Activated naive CD4-positive, alpha-beta T cell treated with anti-CD3 and anti-CD28 coated beads, Interleukin-2, amount 10 ng/mL, durations not matched to agents 7 days and 5 days (primary cell): Measurements from ENCODE around the gene MRPL58.
"Not testable (repeated sequence)": the region's sequence is repeated elsewhere in the genome, so short reads cannot be mapped to it uniquely, and the experiment has no call there.

Experiments
- CTCF ChIA-PET: fragments of 350-600 bp; sonication (Branson Sonifier 250); formaldehyde crosslinking; loops from one replicate; lab custom pipeline; 2021; ENCODE audit warnings: antibody characterized with exemption; lab: Charles Lee
- DNase-seq: peaks from one replicate; pipeline ENCODE4 v3.0.0-alpha.2; 2020
- H3K27ac Mint-ChIP-seq: one replicate; pipeline ENCODE4 v1.8.0; 2021; ENCODE audit warnings: mild to moderate bottlenecking, moderate library complexity, mixed read lengths
- H3K27me3 Mint-ChIP-seq: one replicate; pipeline ENCODE4 v1.8.0; 2021; ENCODE audit warnings: mild to moderate bottlenecking, mixed read lengths
- H3K36me3 Mint-ChIP-seq: one replicate; pipeline ENCODE4 v1.8.0; 2021; ENCODE audit warnings: mixed read lengths
- H3K4me1 Mint-ChIP-seq: one replicate; pipeline ENCODE4 v1.8.0; 2021; ENCODE audit warnings: mixed read lengths
- H3K4me3 Mint-ChIP-seq: one replicate; pipeline ENCODE4 v1.8.0; 2021; ENCODE audit warnings: mild to moderate bottlenecking, moderate library complexity, mixed read lengths
- H3K9me3 Mint-ChIP-seq: one replicate; pipeline ENCODE4 v1.8.0; 2021; ENCODE audit warnings: mixed read lengths

MRPL58 gene

GRCh38 chr17:75032720-75033280 is 20.3 kb downstream of the MRPL58 start:
- Mint-ChIP-seq H3K9me3 (no peaks in the 10 kb centered on the region), H3K4me3 (peak overlapping the region; percentile 62), H3K36me3 (no peaks in the 10 kb centered on the region), H3K27me3 (peaks cover 53% of the 10 kb centered on the region), H3K27ac (no peak overlapping the region), H3K4me1 (peaks cover 67% of the 10 kb centered on the region)
- no peak for DNase-seq
- CTCF ChIA-PET, result interaction anchor here (1.2 to 2.2 kb wide), 3 partner anchors 20 to 72 kb away, joined by 3 to 12 read pairs (median 10); partner anchors contain the start of gene MRPL58

GRCh38 chr17:75033346-75034235 is 21.1 kb downstream of the MRPL58 start:
- Mint-ChIP-seq H3K9me3 (no peaks in the 10 kb centered on the region), H3K36me3 (peaks cover 4% of the 10 kb centered on the region), H3K4me3 (peak overlapping the region; percentile 76), H3K27me3 (peaks cover 53% of the 10 kb centered on the region), H3K27ac (peak overlapping the region; percentile 99), H3K4me1 (peaks cover 69% of the 10 kb centered on the region)
- CTCF ChIA-PET, result interaction anchor here (1.2 to 1.9 kb wide), 3 partner anchors 72 to 80 kb away, joined by 3 to 9 read pairs (median 4); no protein-coding TSS in a partner anchor
- peak; percentile 79 for DNase-seq

- Mint-ChIP-seq H3K27ac (peak overlapping the region; percentile 99), H3K36me3 (peaks cover 9% of the 10 kb centered on the region), H3K4me3 (peak overlapping the region; percentile 76), H3K4me1 (peaks cover 72% of the 10 kb centered on the region), H3K27me3 (peaks cover 53% of the 10 kb centered on the region), H3K9me3 (no peaks in the 10 kb centered on the region)
- CTCF ChIA-PET, result interaction anchor here (0.6 to 1.9 kb wide), 5 partner anchors 42 to 408 kb away, joined by 3 to 9 read pairs (median 3); no protein-coding TSS in a partner anchor
- peak; percentile 79 for DNase-seq
Observed at GRCh38 chr17:75034236-75034908, 21.9 kb downstream of the MRPL58 start.

GRCh38 chr17:75036643-75037268 is 24.3 kb downstream of the MRPL58 start:
- Mint-ChIP-seq H3K4me1 (peaks cover 62% of the 10 kb centered on the region), H3K9me3 (no peaks in the 10 kb centered on the region), H3K27me3 (peaks cover 34% of the 10 kb centered on the region), H3K4me3 (peak overlapping the region; percentile 57), H3K27ac (peak overlapping the region; percentile 99), H3K36me3 (peaks cover 25% of the 10 kb centered on the region)
- peak; percentile 94 for DNase-seq
- CTCF ChIA-PET, result interaction anchor here (1.1 kb wide), 2 partner anchors 75 to 165 kb away, joined by 3 read pairs; no protein-coding TSS in a partner anchor

DNA sequence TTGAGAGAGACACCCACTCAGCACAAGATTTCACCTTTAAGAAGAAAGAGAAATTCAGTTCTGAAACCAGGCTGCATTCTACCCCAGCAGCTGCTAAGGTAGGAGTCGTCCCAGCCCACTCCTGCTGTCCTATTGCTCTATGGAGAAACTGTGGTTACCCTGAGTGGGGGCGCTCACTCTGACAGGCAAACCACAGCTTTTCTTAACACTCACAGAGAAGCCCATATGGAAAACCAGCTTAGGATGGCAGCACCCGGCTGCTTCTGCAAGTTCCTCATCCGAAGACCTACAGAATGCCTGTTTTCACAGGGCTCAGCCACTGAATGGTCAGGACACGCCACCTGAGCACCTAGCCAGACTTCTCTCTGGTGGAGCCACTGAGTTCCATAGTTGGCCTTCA is 26.8 kb downstream of the MRPL58 start:
- H3K4me3 Mint-ChIP-seq, result no peak overlapping the region
- no peaks in the 10 kb centered on the region for H3K9me3 Mint-ChIP-seq
- peaks cover 44% of the 10 kb centered on the region for H3K4me1 Mint-ChIP-seq
- H3K27me3 Mint-ChIP-seq, result peaks cover 12% of the 10 kb centered on the region
- peaks cover 33% of the 10 kb centered on the region for H3K36me3 Mint-ChIP-seq
- CTCF ChIA-PET, result interaction anchor here (2.6 kb wide), 1 partner anchor 78 kb away, joined by 6 read pairs; no protein-coding TSS in a partner anchor
- no peak for DNase-seq
- H3K27ac Mint-ChIP-seq, result no peak overlapping the region

DNA sequence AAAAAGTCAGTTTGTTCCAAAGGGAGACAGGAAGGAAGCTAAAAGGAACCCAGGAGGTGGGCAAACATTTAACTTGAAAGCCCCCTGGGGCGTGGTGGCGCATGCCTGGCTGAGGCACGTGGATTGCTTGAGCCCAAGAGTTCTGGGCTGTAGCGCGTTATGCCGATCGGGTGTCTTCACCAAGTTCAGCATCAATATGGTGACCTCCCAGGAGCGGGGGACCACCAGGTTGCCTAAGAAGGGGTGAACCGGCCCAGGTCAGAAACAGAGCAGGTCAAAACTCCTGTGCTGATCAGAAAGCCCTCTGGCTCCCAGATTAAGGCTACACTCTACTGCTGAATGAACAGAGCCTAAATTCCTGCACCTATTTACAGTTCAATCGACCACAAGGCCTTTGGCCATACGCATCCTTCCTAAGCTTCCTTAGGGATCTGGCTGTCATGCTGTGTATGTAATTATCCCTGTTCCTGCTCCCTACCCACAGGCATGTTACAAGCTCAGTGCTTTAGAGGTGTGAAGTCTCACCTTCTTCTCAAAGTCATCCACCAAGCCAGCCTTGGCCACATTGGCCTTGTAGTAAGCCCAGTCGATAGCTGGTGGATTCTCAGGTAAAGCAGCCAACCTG is 29.3 kb downstream of the MRPL58 start:
- DNase-seq, result no peak
- Mint-ChIP-seq H3K36me3 (peaks cover 36% of the 10 kb centered on the region), H3K4me1 (peaks cover 39% of the 10 kb centered on the region), H3K4me3 (no peak overlapping the region), H3K27ac (no peak overlapping the region), H3K9me3 (no peaks in the 10 kb centered on the region), H3K27me3 (no peaks in the 10 kb centered on the region)
- CTCF ChIA-PET, result interaction anchor here (1.3 to 1.6 kb wide), 2 partner anchors 16 to 18 kb away, joined by 4 read pairs; no protein-coding TSS in a partner anchor

DNA sequence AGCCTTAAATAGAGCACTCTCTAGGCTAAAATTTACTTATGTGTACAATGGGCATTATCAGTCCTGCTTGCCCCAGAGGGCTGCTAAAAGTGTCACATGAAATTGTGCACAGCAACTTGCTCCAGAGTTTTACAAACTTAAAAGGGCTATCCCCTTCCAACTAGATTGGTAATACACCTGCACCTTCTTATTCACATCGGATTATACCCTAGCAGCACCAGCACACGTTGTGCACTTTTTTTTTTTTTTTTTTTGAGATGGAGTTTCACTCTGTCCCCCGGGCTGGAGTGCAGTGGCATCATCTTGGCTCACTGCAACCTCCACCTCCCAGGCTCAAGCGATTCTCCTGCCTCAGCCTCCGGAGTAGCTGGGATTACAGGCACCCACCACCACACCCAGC is 31.3 kb downstream of the MRPL58 start:
- CTCF ChIA-PET, H3K4me3 Mint-ChIP-seq, H3K27ac Mint-ChIP-seq, H3K27me3 Mint-ChIP-seq, H3K9me3 Mint-ChIP-seq, DNase-seq: not testable (repeated sequence)
- Mint-ChIP-seq H3K4me1 (peaks cover 40% of the 10 kb centered on the region), H3K36me3 (peaks cover 30% of the 10 kb centered on the region)

DNA sequence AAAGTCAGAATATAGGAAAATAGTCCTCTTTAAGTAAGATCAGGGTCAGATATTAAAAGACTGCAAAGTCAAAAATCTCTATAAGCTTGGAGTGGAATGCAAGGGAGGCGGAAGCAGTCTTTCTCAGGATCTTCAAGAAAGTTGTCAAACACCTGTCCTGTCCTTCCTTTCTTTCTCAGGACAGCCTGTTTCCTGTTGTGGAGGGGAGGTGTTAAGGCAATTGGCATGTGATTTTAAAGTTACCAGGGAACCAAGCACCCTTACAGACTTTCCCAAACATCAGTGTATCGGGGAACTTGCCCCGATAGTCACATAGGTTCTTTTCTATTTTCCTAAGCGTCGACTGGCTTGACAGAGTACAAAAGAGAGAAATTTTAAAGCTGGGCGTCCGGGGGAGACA is 32.2 kb downstream of the MRPL58 start:
- DNase-seq, result no peak
- Mint-ChIP-seq H3K27me3 (peaks cover 3% of the 10 kb centered on the region), H3K9me3 (no peaks in the 10 kb centered on the region), H3K4me3 (peak overlapping the region; percentile 54), H3K27ac (no peak overlapping the region), H3K36me3 (peaks cover 26% of the 10 kb centered on the region), H3K4me1 (peaks cover 46% of the 10 kb centered on the region)
- CTCF ChIA-PET, result no interaction called here

- H3K27me3 Mint-ChIP-seq, DNase-seq, H3K9me3 Mint-ChIP-seq: not testable (repeated sequence)
- H3K4me1 Mint-ChIP-seq, result peaks cover 47% of the 10 kb centered on the region
- H3K4me3 Mint-ChIP-seq, result peak overlapping the region; percentile 97
- H3K36me3 Mint-ChIP-seq, result peaks cover 22% of the 10 kb centered on the region
- CTCF ChIA-PET, result interaction anchor here (0.6 to 0.8 kb wide), 2 partner anchors 11 to 156 kb away, joined by 3 read pairs; no protein-coding TSS in a partner anchor
- peak overlapping the region; percentile 96 for H3K27ac Mint-ChIP-seq
Observed at GRCh38 chr17:75045946-75046406, 33.5 kb downstream of the MRPL58 start.

DNA sequence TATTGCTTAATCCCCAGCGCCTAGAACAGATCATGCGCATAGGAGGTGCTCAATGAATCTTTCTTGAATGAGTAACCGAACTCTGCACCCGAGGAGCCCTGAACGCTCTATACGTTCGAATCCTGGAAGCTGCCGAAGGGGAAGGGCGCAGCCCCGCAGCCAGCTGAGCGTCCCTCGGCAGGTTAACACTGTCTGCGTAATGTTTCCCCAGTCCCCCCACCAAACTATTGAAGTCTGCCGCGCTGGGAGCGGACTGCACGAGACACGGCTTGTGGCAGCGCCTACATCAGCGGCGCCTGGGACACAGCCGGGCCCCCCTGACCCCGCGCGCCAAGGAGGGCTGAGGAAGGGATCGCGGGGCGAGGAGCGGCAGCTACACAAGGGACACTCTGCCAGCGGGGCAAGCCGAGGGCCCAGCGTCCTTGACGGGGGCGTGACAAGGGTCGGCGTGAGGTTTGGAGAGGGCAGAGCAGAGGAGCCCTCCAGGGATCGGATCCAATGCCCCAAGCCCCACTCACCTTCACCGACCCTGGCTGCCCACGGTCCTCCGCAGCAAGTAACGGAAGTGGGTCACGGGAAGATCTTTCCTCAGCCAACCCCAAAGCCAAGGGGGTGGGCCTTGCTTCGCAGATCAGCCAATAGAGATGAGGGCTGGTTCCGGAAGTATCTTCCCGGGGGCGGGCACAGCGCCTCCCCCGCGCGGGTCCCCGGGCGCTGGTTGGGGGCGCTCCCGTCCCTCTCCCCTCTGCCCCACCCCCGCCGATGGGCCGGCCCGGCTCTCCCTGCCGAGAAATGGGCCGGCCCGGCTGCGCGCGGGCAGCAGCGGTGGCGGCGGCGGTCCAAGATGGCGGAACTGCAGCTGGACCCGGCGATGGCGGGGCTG is 34.2 kb downstream of the MRPL58 start, which contains the start of the genes ATP5PD and KCTD2:
Gene ATP5PD, minus strand, starts transcription at position 563 of the 883 bp plus-strand sequence. CDS start 4,319 bp downstream, outside the sequence.
Gene KCTD2, plus strand, starts transcription at position 819 of the 883 bp plus-strand sequence. Its CDS starts 26 bp downstream, at position 845.
- CTCF ChIA-PET, result interaction anchor here (0.6 to 2.4 kb wide), 5 partner anchors 10 to 155 kb away, joined by 3 to 11 read pairs (median 3); no protein-coding TSS in a partner anchor
- peak; percentile 97 for DNase-seq
- Mint-ChIP-seq H3K4me1 (peaks cover 49% of the 10 kb centered on the region), H3K27me3 (peaks cover 3% of the 10 kb centered on the region), H3K27ac (peak within 1 kb of the TSS; percentile 96), H3K36me3 (peaks cover 21% of the 10 kb centered on the region), H3K4me3 (peak within 1 kb of the TSS; percentile 97), H3K9me3 (no peaks in the 10 kb centered on the region)

GRCh38 chr17:75047398-75048098 is 35.1 kb downstream of the MRPL58 start:
- Mint-ChIP-seq H3K4me3 (peak overlapping the region; percentile 95), H3K27ac (peak overlapping the region; percentile 89), H3K9me3 (no peaks in the 10 kb centered on the region), H3K27me3 (peaks cover 3% of the 10 kb centered on the region), H3K36me3 (peaks cover 20% of the 10 kb centered on the region), H3K4me1 (peaks cover 49% of the 10 kb centered on the region)
- CTCF ChIA-PET, result interaction anchor here (0.6 to 3.0 kb wide), 5 partner anchors 10 to 193 kb away, joined by 3 to 12 read pairs (median 4); no protein-coding TSS in a partner anchor
- DNase-seq, result peak; percentile 55
